HG02884 (cell line): ENCODE data around the gene STRIP1.

Experiments used
- ATAC-seq: cut with Tn5 transposase; IDR thresholded peaks from one replicate; pipeline ENCODE4 v1.9.1; 2021; ENCODE audit warnings: mild to moderate bottlenecking, moderate library complexity; ENCODE audit not compliant: unreplicated experiment

The STRIP1 gene, protein sequence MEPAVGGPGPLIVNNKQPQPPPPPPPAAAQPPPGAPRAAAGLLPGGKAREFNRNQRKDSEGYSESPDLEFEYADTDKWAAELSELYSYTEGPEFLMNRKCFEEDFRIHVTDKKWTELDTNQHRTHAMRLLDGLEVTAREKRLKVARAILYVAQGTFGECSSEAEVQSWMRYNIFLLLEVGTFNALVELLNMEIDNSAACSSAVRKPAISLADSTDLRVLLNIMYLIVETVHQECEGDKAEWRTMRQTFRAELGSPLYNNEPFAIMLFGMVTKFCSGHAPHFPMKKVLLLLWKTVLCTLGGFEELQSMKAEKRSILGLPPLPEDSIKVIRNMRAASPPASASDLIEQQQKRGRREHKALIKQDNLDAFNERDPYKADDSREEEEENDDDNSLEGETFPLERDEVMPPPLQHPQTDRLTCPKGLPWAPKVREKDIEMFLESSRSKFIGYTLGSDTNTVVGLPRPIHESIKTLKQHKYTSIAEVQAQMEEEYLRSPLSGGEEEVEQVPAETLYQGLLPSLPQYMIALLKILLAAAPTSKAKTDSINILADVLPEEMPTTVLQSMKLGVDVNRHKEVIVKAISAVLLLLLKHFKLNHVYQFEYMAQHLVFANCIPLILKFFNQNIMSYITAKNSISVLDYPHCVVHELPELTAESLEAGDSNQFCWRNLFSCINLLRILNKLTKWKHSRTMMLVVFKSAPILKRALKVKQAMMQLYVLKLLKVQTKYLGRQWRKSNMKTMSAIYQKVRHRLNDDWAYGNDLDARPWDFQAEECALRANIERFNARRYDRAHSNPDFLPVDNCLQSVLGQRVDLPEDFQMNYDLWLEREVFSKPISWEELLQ

DNA sequence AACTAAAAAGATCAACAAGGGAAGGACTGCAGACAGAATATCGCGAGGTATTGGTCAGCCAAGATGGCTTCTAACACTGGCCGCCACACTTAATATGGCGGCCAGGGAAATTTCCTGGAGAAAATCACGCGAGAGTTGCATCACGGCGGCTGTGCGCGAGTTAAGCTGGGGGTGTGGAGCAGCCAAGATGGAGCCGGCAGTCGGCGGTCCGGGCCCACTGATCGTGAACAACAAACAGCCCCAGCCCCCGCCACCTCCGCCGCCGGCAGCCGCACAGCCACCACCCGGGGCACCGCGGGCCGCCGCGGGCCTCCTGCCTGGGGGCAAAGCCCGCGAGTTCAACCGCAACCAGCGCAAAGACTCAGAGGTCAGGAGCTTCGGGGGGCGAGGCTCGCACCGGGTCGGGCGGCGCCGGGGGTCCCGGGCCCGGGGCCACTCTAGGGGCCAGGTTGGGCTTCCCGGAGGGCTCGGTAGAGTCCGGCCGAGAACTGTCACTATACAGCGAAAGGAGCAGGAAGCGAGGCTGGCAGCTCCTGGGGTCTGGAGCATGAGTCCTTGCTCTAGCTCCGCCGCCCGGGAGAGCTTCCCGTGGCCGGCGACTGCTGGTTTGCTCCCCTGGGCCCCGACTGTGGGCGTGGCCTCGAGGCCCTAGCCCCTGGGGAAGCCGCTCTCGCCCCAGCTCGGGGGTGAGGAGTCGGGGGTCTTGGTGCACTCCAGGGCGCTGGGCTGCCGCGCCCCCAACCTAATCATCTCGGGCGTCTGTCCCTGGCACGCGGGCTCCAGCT is at the start of gene STRIP1:
TSS of gene STRIP1 (plus strand) at position 174 of the 785 bp plus-strand sequence. CDS start at position 188, 14 bp downstream.
- peak; percentile 93 for ATAC-seq

DNA sequence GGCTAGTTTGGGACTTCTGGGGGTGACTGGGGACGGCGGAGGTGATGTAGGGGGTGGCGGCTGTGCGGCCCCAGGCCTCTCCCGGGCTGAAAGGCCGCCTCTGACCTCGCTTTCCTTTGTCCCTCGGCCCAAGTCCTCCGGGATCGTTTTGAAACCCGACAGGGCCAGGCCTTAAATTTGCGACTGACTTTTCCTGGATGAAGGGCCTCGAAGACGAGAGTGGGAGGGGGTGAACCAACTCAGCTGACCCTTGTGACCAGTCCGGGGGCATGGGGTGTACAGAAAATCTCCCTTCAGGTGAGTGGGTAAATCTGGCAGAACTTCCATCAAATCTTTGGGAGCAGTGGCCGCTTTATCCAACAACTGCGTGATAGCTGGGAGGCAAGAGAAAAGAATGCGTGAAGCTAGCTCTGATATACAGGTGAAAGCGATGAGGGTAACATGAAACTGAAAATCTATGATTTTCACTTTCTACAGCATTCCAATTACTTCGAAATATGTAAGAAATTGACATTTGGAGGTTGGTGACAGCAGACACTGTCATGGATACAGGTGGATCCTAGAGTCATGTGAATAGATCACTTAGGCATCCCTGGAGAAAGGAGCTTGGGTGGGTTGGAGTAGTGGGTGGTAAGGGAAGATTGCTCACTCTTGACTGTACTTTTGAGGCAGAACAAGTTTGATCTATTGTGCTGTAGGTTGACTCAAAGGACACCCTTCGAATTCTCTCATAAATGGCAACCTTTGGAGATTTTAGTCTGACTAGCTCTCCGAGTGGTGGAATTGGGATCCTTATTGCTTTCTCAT is 49.0 kb upstream of the STRIP1 start:
- no peak for ATAC-seq

DNA sequence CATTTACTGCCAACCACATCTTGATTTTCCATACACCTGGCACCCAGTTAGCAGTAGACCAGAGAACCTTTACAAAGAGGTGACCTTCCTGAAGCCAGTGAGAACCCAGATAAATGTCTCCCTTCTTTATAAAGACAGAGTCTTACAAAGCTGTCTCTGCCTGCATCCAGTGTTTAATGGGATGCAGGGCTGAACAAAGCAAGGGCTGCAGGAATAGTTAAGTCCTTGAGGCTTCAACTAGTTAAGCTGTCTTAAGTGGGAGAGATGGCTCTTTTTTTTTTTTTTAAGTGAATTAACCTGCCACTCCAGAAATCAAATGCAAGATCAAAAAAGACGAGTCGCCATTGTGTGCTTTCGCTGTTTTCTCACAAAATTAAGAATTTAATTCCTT is 48.4 kb upstream of the STRIP1 start:
- ATAC-seq = no peak

DNA sequence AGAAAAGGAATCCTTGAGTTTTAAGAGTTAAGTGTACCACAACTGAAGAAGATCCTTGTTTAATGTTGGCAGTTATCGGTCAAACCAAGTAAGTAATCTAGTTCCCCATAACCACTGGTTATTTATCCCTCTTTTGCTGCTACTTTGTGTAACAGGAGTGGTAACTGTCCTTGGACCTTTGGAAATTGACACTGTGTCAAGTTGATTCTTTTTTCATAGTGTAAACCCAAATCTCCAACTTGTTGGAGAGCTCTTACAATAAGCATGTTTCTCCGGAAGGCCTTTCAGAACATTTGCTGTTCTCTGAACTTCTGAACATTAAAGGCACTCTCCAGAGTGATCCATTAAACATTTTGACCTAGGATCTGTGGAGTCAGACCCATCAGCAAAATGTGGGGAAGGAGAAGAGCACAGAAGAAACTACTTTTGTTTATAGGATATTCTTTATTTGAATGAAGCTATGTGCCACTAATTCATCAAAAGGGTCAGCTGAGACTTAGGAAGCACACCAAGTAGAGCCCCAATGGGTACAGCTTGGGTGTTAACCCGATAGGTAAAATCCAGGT is 46.0 kb upstream of the STRIP1 start:
- ATAC-seq = no peak

DNA sequence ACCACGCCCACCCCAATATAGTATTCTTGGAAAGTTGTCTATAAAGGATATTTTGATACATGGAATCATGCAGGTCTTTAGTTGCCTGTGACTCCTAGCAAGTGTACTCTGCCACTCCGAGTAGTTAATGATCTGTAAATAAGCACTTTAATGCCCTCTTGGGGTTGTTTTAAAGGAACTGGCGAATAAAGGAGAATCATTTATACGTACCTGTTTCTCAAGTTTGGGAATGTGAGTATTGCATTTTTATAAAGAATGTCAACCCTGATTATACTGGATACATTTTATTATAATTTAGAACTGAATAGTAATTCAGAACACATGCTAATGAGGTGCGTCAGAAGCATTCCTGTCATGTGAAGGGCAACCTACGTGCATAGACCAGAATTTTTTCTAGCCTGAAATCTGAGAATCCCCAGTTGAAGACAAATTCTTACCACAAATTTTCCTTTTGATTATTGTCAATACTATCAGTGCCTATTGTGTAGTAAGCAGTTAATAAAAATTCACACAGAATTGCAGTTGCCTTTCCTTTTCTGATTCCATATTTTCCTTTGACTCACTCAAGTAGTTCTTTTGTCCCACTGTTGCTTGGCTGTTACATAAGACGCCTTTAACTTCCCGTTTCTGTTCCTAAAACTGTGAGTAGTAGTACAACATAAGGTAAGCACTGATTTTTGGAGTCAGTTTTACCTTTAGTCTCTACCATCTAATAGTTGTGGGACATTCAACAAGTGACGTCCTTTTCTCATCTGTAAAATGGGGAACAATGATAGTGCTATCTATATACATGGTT is 44.7 kb upstream of the STRIP1 start:
- no peak for ATAC-seq

DNA sequence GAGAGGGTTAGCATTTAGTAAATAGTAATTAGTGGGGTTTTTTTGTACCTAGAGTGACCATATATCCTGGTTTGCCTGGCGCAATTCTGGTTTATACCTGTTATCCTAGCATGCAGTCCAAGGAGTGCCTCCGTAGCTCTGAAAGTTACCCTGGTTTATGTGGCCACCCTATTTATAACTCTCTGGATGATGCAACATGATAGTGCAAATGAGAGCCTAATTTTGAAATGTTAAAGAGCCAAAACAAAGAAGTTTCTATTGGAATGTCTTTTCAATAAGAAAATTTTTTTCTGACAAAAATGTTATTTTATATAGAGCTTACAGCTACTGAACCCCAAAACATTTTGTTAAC is 44.1 kb upstream of the STRIP1 start:
- no peak for ATAC-seq

DNA sequence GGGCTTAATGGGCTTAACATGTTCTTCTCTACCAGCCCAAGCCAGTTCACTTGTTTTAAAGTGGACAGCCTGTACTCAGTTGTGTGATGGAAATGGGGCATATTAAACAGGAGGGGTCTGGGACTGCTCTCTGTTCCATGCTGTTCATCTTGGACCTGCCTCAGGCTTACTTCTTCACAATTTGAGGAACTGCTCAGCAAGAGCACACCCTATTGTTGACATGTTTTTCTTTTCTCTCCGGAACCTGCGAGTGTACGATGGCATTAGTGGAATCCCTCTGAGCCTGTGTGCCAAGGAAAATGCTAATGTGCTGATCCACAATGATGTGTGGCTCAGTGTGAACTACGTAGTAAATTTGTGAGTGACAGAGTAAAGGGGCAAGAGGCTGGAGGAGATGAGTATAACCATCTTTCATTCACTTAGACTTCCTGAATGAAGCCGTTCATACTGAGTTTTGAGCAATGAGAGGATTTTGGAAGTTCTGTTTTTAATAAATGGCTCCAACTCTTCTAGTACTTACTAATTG is 43.0 kb upstream of the STRIP1 start:
- no peak for ATAC-seq

DNA sequence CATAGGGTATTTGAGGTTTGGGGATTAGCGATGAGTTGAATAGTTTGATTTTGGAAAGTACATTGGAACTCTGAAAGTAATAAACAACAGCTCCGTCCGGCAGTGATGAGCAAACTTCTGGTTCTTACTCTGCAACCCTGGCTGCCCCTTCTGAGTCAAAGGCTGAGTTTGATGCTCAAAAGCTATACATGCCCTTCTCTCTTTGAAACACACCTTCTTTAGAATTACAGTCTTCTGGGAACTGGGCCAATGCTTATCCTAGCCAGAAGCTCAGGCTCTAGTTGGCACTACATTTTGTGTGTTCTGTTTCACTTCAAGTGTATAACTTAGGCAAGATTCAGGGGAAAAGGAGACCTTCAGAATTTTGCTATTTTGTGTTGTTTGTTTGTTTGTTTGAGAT is 40.5 kb upstream of the STRIP1 start:
- ATAC-seq = no peak

DNA sequence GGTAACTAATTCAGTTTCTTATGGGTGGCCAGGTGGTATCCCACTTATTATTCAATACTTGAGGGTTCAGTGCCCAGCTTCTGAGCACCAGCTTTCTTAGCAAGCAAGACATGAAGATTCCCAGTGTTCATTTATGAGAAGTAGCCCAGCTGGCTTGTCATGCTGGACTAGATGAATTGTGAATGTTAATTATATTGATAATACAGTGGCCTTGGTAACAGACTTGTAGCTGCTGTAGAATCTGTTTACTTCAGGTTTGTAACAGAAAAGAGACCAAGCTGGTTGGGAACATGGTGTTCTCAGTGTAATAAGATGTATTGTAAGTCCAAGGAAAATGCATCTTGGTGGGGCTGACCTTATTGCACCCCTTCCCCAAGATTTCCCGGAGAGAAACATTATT is 39.8 kb upstream of the STRIP1 start:
- ATAC-seq = no peak

DNA sequence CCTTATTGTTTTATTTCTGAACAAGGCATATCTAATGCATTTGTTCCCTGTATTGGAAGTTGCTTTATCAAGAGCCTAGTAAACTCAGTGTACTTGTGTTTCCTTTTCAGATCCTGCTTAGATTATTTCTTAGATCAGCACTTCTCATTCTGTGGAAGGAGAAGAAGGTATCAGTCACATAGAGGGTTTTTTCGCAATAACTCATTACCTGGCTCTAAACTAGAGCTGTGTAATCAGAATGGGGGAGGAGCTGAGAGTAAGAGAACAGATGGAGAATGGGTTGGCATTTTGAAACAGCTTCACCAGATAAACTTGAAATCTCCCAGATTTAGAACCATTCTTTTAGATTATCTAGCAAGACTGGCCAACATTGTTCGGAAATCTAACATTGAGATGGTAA is 38.9 kb upstream of the STRIP1 start:
- no peak for ATAC-seq

DNA sequence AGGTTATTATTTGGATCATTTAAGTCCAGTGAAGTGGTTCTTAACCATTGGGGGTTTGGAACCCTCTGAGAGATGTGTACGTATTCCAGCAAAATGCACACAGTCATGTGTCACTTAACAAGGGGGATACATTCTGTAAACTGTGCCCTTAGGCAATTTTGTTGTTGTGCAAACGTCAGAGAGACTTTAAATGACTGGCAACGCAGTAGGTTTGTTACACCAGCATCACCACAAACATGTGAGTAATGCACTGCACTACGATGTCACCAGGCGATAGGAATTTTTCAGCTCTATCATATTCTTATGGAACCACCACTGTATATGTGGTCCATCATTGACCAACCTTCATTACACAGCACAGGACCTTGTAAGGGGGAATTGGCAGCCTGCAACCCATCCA is 37.9 kb upstream of the STRIP1 start:
- ATAC-seq = no peak

DNA sequence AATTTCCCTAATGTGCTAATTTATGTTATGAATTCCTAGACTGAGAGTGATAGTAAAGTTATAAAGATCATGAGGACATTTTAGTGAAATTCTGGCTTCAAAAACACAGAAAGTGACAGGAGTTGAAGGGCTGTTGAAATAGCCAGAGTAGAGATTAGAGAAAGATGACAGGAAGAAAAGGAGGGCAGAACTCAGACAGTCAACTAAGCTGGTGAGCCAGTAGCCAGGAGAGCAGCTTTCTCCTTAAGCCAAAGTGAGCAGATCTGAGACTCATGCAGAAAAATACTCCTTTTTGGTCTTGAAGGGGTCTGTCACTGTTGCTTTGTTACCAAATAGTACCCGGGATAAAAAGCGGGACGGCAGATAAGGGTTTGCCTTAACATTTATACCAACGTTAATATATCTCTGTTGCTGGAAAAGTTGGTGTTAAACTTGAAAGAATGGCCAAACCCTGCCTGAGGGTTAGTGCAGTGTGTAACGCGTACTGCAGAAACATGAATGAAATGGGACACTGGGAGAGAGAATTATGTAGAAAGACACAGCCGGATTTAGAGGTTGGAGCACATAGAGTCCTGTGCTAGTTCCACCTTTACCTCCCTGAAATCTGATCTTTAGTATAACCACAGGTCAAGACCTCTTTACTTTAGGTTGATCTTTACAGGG is 37.1 kb upstream of the STRIP1 start:
- no peak for ATAC-seq

DNA sequence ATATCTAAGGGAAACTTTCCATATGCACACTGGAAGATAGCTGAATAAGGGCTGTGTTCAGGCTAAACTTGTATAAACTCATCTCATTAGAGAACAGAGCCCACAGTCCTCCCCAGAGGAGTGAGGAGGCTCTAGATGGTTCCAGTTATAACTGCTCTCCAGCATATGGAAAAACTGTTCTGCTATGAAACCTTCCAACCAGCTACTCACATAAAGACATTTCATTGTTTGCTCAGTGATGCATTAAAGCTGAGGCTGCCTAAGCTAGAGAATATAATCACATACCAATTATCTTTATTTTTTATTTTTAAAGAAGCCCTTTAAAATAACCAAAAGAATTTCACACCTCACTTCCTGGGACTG is 36.6 kb upstream of the STRIP1 start:
- no peak for ATAC-seq

DNA sequence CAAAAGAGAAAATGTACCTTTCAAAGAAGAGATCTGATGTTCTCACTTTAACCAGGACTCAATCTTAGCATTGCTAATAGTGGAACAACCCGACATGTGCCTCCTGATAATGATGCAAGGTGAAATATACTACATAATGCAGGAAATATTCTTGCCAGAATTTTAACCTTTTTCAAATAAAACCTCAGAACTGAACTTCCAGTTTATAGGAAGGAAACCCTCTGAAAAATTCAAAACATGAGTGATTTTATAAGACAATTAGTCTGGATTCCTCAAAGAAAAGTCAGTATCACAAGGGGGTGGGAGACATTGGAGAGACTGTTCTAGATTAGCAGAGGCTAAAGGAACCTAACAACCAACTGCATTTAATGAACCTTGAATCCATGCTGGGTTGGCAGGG is 31.7 kb upstream of the STRIP1 start:
- no peak for ATAC-seq

DNA sequence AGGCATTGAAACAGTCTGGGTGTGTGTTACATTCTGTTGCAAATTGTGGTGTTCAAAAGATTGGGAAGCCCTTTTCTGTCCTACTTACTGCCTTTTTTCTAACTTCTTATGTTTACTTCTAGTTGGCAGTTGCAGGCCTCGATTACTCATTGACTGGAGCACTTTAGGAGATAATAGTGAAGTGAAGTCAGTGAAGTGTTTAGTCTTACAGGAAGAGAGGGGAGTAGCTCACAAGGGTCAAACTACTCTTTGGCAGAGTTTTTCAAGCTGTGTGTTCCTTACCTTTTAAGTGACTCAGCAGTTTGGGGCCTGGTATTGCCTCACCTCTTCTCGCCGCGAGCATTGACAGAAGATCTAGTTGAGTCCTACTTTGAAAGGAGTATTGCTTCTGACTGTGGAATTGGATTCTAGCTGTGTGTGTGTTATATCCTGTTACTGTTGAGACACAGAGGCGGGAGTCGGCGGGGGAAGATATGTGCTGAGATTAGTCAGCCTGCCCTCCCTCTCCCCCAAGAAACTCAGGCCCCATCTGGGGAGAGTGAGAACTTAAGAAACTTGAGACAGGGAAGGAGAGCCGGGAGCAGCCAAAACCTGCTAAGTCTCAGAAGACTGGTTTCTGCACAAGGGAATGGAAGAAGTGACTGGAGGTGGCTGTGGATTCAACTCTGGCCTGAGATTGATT is 30.5 kb upstream of the STRIP1 start:
- peak; percentile 62 for ATAC-seq

DNA sequence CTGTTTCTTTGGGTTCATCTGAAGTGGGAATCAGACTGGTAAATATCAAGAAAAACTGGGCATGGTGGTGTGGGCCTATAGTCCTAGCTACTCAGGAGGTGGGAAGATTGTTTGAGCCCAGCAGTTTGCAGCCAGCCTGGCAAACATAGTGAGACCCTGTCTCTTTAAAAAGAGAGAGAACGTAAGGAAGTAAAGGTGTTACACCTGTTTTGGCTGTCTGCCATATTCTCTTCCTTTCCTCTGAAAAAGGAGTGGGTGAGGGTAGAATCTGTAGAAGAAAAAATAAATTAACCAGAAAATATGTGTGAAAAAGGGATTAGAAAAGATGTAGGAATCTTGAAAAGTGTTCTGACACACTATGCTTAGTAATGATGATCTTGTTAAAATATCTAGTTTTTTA is 29.8 kb upstream of the STRIP1 start:
- no peak for ATAC-seq

DNA sequence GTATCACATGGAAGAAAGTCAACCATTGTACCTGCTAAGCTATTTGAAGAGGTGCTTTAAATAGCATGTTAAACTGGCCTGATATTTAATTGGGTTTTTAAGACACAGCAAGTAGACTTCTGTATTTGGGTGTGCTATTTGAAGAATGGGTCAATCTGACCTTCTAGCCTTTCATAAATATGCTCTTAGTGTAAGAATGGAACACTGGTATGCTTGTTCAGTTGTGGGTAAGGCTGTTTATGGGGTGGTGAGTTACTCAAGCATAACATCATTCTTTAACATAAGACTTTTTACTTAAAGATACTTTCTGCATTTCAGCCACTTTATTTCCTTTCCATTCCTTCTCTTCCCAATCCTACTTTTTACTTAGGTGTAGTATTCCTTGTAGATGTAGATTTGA is 28.5 kb upstream of the STRIP1 start:
- no peak for ATAC-seq

DNA sequence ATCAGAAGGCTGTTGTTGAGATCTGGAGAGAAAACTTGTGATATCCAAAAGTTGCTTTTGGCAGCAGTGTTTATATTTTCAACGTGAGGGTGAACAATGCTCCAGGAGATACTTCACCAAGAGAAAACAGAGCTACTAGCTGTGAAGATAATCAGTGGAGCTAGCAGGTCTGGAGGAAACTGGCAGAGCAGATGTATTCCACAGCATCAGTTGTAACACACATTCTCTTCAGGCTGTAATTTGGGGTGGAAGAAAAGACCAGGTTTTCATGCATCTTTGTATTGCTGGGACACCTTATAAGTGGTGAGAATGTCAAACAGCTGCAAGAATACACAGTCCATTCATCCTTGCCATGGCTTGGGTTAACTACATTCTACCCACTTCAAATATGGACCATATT is 27.9 kb upstream of the STRIP1 start:
- ATAC-seq = no peak
